ENCODE results near the gene CHIC2.

The CHIC2 gene

DNA sequence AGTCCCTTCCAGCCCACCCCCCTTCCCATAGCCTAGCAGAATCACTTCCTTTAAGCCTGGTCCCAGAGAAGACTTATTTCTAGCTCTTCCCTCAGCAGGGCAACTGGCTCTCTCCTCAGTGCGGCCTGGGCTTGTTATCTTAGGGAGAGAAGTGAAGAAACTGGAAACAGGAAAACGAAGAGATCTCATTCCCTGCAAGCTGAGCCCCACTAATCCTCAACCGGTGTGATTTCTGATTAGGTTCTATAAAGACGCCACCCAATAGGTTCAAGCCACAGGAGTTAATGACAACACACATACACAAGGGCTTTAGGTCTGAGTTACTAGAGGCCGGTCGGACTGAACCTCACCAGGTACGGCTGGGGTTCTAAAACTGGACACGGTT lies 38.8 kb upstream of the CHIC2 start:
- DNase-seq (ENCODE audit: low spot score), result no peak
- in situ Hi-C loops (cut with MboI; ENCODE audit: low pct_unique_long_range_greater_than_20kb, low sequenced_read_pairs, unreplicated experiment), result no loop called here
- TF ChIP-seq, protein P1, sequence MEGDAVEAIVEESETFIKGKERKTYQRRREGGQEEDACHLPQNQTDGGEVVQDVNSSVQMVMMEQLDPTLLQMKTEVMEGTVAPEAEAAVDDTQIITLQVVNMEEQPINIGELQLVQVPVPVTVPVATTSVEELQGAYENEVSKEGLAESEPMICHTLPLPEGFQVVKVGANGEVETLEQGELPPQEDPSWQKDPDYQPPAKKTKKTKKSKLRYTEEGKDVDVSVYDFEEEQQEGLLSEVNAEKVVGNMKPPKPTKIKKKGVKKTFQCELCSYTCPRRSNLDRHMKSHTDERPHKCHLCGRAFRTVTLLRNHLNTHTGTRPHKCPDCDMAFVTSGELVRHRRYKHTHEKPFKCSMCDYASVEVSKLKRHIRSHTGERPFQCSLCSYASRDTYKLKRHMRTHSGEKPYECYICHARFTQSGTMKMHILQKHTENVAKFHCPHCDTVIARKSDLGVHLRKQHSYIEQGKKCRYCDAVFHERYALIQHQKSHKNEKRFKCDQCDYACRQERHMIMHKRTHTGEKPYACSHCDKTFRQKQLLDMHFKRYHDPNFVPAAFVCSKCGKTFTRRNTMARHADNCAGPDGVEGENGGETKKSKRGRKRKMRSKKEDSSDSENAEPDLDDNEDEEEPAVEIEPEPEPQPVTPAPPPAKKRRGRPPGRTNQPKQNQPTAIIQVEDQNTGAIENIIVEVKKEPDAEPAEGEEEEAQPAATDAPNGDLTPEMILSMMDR (IDR thresholded peaks at IDR 0.05; ENCODE audit: extremely low read depth, insufficient read depth, missing control alignments), result no peak

DNA sequence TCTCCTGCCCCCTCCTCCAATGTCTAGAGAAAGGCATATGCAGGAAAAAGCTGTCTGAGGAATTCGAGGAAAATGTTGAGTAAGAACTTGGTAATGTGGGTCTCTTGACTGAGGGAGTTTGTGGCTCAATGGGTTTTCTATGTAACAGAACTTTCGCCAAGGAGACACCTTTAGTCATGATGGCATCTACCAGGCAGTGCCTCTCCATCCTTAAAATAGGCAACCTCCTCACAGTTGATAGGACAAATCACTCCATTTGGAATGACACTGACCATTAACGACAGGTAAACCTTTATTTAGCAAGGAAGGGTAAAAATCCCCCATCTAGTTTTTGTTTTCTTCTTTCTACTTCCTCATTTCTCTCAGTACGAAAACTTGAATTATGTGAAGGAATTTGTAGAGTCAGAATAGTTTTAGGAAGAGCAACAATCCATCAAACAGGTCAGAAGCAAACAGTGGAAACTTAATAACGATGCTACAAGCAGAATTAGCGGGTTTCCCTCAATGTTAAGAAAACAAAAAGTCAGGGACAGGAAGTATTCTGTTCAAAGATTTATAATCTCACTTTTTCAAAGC lies 38.2 kb upstream of the CHIC2 start:
- TF ChIP-seq, protein P1 (IDR thresholded peaks at IDR 0.05; ENCODE audit: extremely low read depth, insufficient read depth, missing control alignments), result no peak
- in situ Hi-C loops (cut with MboI; ENCODE audit: low pct_unique_long_range_greater_than_20kb, low sequenced_read_pairs, unreplicated experiment), result no loop called here
- peak; percentile 17 for DNase-seq (ENCODE audit: low spot score)

DNA sequence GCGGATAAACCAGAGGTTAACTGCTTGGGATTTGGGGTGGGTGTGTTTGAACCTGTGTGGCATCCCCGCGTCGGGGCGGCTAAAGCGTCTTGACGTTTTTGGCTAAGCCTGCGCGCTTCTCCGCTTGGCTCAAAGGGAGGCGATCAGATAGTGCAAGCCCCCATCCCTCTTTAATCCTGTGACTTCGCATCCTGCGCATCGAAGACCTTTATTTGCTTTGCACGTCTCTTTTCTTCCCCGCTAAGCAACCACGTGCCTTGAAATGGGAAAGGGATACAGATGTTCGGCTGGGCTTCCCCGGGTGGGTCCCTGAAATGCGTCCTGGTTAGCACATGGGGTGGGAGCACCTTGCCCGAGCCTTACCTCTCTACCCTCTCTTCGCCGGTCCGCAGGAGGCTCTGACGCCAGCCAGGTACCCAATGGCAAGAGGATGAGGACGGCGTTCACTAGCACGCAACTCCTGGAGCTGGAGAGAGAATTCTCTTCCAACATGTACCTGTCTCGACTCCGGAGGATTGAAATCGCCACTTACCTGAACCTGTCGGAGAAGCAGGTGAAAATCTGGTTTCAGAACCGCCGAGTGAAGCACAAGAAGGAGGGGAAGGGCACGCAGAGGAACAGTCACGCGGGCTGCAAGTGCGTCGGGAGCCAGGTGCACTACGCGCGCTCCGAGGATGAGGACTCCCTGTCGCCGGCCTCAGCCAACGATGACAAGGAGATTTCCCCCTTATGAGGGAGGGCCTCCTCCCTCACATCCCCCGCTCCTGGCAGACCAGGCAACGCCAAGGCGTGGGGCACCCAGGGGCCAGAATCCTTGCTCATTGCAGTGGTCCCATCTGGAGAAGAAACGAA lies 37.0 kb upstream of the CHIC2 start:
- in situ Hi-C loops (cut with MboI; ENCODE audit: low pct_unique_long_range_greater_than_20kb, low sequenced_read_pairs, unreplicated experiment), result no loop called here
- peak; percentile 19 for DNase-seq (ENCODE audit: low spot score)

DNA sequence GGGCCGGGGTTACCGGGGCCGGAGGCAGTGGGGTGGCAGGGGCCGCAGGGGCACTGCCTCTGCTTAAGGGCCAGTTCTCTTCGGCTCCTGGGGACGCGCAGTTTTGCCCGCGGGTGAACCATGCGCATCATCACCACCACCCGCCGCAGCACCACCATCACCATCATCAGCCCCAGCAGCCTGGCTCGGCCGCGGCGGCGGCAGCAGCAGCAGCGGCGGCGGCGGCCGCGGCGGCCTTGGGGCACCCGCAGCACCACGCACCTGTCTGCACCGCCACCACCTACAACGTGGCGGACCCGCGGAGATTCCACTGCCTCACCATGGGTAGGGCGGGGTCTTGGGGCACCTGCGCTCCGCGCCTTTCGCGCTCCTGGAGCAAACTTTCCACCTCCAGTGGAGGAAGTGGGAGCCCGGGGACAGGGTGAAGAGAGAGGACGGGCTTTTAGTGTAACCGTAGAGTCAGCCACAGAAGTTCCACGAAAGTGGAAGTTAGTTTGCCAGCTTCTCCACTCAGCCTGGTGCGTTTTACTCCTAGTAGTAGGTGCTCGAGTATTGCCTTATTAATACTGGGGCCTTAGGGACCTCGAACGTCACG lies 36.3 kb upstream of the CHIC2 start:
- TF ChIP-seq, protein P1 (IDR thresholded peaks at IDR 0.05; ENCODE audit: extremely low read depth, insufficient read depth, missing control alignments), result no peak
- in situ Hi-C loops (cut with MboI; ENCODE audit: low pct_unique_long_range_greater_than_20kb, low sequenced_read_pairs, unreplicated experiment), result no loop called here
- DNase-seq (ENCODE audit: low spot score), result peak; percentile 29

More for the DNA sequence above, 37.0 kb upstream of the CHIC2 start:
- TF ChIP-seq, protein P1 (IDR thresholded peaks at IDR 0.05; ENCODE audit: extremely low read depth, insufficient read depth, missing control alignments), result no peak

DNA sequence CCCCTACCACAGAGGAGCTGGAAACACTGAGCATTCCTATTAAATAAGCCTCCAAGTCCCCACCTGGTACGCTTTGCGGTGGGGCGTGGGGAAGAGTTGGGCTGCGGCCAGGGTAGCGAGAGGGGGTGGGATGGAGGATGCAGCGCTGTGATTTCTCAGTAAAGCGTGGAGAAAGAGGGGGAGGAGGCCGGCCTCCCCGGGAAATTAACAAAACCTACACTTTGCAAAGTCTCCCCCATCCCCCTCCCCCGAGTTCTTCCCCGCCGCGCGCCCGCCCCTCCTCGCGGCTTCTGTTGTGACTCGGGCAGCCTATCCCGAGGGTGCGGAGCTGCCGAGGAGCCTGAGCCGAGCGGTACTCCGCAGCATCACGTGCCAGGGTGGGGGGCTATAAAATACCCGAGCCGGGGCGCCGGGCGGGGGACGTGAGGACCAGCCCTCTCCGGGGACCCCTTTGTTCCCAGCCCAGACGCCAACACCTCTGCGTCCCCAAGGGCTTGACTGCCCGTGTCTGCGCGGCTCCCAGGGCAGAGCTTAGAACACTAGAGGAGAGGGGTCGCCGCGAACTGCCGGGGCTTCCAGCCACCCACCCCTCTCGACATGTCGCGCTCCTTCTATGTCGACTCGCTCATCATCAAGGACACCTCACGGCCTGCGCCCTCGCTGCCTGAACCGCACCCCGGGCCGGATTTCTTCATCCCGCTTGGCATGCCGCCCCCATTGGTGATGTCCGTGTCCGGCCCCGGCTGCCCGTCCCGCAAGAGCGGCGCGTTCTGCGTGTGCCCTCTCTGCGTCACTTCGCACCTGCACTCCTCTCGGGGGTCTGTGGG lies 35.6 kb upstream of the CHIC2 start, which contains the start of gene GSX2:
GSX2 (plus strand) TSS at position 416 of the 827 bp plus-strand sequence; CDS start at position 598, 182 bp downstream.
- DNase-seq (ENCODE audit: low spot score), result peak; percentile 40
- TF ChIP-seq, protein P1 (IDR thresholded peaks at IDR 0.05; ENCODE audit: extremely low read depth, insufficient read depth, missing control alignments), result no peak
- in situ Hi-C loops (cut with MboI; ENCODE audit: low pct_unique_long_range_greater_than_20kb, low sequenced_read_pairs, unreplicated experiment), result no loop called here

DNA sequence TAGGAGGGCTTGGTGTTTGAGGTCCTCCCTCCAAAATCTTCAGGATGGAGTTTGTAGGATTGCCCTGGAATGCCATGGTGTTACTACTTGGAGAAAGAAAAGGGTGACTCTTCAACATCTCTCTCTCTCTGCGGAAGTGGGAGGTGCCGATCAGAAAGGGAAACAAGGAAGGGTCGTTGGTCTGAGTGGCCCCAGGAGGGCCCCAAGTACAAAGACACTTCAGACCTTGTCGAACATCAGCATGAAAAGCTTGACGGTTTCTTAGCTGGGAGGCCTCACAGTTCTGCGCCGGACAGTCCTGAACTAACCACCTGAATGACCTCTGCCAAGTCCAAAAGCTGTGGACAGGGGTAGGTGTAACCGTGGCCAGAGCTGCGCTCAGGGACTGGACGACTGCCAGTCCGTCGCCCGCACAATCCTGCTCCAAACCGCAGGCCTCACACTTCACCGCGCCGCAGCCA lies 34.9 kb upstream of the CHIC2 start:
- in situ Hi-C loops (cut with MboI; ENCODE audit: low pct_unique_long_range_greater_than_20kb, low sequenced_read_pairs, unreplicated experiment), result no loop called here

More for the DNA sequence above, 34.9 kb upstream of the CHIC2 start:
- DNase-seq (ENCODE audit: low spot score), result peak; percentile 37
- TF ChIP-seq, protein P1 (IDR thresholded peaks at IDR 0.05; ENCODE audit: extremely low read depth, insufficient read depth, missing control alignments), result no peak
